Activated naive CD8-positive, alpha-beta T cell treated with anti-CD3 and anti-CD28 coated beads, Interleukin-2, amount 50 U/mL, for 16 hours (primary cell): ENCODE results near the gene DGKH.
"Not testable (repeated sequence)": the region's sequence is repeated elsewhere in the genome, so short reads cannot be mapped to it uniquely, and the experiment has no call there.

Experiments
- DNase-seq: peaks from one replicate; pipeline ENCODE4 v3.0.0-alpha.2; 2020; ENCODE audit warnings: low read depth, low spot score

DGKH gene

DNA sequence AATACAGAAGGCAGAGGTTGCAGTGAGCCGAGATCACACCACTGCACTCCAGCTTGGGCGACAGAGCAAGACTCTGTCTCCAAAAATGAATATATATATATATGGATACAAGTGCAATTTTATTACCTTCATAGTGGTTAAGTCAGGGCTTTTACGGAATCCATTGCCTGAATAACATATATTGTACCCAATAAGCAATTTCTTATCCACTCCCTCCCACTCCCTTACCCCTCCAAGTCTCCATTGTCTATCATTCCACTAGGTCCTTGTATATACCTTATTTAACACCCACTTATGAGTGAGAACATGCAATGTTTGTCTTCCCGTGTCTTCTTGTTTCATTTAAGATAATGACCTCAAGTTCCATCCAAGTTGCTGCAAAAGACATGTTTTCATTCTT lies 175.2 kb downstream of the DGKH start:
- DNase-seq, result no peak

DNA sequence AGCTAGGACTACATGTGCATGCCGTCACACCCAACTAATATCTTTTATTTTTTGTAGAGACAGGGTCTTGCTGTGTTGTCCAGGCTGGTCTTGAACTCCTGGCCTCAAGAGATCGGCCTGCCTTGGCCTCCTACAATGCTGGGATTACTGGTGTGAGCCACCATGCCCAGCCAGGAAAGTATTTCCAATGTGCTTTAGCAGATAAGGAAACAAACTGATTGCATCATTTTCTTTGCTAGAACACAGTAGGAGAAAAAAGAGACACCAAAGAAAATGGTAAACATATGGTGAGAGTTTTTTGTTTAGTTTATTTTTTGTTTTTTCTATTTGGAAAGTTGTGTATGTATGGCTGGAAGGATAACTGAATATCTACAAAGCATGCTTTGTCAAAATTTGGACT lies 176.6 kb downstream of the DGKH start:
- no peak for DNase-seq

DNA sequence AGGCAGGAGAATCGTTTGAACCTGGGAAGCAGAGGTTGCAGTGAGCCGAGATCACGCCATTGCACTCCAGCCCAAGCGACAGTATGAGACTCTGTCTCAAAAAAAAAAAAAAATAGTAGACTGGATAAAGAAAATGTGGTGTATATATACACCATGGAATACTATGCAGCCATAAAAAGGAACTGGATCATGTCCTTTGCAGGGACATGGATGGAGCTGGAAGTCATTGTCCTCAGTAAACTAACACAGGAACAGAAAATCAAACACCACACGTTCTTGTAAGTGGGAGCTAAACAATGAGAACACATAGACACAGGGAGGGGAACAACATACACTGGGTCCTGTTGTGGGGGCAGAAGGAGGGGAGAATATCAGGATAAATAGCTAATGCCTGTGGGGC lies 178.3 kb downstream of the DGKH start:
- not testable (repeated sequence) for DNase-seq

DNA sequence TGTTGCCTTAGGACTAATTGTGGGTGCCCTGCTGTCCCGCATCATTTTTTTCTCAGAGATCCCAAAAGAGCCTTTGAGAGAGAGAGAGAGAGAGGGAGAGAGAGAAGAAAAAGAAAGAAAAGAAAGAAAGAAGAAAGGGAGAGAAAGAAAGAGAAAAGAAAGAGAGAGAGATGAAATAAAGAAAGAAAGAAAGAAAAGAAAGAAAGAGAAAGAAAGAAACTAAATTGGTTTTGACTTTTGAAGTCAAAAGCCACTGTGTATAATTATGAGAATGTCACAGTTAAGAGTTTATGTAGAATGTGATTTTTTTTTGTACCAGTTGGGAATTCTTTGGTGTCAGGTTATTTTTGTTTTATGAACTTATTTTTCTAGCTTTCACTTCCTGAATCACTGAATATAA lies 180.1 kb downstream of the DGKH start:
- no peak for DNase-seq

DNA sequence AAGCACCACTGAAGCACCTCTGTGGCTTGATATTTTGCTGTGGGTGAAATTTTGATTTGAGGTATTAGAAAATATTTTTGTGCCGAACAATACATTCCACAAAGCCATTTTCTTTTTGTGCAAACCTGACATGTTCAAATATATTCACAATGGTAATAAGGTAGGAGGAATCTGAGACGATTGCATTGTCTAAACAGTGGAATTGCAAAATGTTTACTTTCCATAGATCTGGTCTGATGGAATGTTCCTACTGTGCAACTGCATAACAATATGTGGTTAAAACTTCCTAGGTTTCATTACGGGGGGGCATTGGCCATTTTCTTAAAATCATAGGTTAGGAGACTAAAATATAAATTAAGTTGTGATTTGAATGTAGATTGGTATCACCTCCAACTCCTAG lies 180.8 kb downstream of the DGKH start:
- no peak for DNase-seq

DNA sequence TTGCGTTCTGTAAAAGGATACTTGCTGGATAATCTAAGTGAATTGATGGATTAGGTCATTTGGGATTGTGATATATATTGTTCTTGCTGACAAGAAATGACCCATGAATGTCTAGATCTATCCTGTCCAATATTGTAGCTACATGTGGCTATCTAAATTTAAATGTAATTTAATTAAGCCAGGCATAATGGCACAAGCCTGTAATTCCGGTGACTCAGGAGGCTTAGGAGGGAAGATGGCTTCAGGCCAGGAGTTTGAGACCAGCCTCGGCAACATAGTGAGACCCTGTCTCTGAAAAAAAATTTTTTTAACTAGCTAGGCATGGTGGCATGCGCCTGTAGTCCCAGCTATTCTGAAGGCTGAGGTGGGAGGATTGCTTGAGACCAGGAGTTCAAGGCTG lies 184.2 kb downstream of the DGKH start:
- DNase-seq, result no peak

DNA sequence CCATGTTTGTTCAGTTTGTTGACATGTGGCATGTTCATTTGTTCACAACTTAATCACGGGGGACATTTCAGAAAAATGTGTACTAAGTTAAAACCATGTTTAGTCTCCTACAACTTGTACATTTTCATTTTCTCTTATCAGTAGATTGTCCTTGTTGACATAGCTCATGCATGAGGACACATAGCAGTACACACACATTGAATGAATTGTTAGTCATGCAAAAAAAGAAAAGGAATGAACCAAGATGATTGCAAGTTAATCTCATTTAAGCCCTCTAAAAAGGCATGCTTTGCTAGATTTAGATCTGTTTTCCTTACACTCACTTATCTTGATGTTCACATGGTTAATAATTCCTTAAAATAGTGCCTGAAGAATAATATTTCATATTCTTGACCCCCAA lies 185.3 kb downstream of the DGKH start:
- DNase-seq, result no peak

DNA sequence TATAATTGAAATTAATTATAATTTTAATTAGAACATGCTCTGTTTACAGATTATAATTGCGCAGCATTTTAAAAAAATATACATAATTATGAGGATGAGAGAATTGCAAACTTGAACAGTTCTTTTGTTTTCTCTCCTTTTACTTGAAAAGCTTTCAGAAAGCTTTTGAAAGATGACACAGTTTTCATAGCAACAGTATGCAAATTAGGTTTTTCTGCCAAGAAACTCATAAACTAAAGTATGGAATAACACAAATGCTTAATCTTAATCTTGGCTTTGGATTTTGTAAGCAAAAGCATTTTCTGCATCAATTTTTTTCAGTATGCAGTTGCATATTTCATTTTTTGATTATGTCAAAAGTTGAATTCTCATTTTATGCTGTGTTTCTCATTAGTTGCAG lies 190.7 kb downstream of the DGKH start:
- DNase-seq, result no peak

DNA sequence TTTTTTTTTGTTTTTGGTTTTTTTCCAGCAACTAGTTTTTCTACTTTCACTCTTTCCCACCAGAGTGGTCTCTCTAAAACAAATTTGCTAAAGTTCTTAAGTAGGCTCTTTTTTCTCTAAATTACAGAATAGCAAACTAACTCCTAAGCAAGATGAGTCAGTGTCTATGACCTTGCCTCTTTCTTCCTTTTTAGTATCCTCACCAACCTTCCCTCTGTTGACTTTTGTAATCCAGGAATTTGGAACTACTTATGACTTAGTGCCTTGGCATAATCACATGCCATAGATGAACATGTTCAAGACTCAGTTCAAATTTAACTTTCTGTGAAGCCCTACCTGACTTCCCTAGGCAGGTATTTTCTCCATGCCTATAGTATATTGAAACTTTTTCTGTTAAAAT lies 191.2 kb downstream of the DGKH start:
- DNase-seq, result no peak

DNA sequence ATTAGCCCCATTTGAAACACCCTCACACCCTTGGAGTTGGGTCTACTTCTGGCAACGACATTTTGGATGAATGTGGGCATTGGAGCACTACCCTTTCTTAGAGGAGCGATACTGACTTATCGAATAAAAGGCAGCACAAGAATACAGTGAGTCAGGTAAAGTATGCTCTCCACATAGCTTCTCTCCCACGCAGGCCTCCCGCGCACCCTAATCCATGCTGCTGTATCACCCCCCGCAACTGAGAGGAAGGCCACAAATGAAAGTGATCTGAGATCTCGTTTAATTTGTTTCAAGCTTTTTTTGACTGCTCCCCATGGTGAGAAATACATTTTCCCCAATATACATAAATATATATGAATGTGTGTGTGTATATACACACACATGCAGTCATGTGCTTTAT lies 198.1 kb downstream of the DGKH start:
- no peak for DNase-seq

DNA sequence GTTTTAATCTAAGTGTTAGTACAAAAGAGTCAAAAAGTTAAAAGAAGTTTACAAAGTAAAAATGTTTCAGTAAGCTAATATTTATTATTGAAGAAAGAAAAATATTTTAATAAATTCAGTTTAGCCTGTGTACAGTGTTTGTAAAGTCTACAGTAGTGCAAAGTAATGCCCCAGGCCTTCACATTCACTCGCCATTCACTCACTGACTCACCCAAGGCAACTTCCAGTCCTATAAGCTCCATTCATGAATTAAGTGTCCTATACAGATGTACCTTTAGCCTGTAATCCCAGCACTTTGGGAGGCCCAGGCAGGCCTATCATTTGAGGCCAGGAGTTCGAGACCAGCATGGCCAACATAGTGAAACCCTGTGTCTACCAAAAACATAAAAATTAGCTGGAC lies 199.4 kb downstream of the DGKH start:
- no peak for DNase-seq

DNA sequence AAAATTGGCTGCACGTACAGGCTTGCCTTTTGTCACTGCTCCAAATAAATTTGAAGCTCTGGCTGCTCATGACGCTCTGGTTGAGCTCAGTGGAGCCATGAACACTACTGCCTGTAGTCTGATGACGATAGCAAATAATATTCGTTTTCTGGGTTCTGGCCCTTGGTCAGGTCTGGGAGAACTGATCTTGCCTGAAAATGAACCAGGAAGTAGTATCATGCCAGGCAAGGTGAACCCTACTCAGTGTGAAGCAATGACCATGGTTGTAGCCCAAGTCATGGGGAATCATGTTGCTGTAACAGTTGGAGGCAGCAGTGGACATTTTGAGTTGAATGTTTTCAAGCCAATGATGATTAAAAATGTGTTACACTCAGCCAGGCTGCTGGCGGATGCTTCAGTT lies 207.4 kb downstream of the DGKH start:
- no peak for DNase-seq

DNA sequence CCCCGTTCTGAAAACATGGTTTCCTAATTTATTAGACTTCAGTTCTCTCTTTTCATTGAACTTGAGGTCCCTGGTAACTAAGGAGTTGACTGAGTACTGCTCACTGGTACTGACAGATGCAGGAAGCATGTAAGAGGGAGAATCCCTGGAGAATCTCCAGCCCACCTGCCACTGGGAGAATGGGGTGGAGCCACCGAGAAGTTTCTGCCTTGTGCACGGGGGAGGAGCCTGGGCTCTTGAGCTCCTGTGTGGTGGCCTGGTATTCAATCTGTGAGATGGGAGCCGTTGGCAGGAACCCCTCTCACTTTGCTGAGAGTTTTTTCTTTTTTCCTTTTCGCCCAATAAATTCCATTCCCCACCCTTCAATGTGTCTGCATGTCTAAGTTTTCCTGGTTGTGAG lies 210.3 kb downstream of the DGKH start:
- no peak for DNase-seq

DNA sequence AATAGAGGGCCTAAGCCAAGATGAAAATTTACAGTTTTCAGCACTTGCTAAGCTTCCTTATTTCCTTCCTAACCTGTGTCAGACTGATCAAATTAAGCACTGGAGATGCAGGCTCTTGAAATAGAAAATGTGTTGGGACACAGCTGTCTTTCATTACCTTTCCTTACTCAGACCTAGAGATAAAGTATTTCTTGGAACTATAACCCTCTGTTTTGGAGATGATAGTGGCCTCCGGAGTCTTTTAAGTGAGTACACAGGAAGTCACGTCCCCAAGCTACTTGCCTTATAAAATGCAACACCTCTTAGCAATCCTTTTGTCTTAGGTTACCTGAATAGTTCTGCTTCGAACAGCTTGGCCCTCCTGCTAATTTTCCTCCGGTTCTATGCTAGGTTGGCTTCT lies 211.1 kb downstream of the DGKH start:
- no peak for DNase-seq

DNA sequence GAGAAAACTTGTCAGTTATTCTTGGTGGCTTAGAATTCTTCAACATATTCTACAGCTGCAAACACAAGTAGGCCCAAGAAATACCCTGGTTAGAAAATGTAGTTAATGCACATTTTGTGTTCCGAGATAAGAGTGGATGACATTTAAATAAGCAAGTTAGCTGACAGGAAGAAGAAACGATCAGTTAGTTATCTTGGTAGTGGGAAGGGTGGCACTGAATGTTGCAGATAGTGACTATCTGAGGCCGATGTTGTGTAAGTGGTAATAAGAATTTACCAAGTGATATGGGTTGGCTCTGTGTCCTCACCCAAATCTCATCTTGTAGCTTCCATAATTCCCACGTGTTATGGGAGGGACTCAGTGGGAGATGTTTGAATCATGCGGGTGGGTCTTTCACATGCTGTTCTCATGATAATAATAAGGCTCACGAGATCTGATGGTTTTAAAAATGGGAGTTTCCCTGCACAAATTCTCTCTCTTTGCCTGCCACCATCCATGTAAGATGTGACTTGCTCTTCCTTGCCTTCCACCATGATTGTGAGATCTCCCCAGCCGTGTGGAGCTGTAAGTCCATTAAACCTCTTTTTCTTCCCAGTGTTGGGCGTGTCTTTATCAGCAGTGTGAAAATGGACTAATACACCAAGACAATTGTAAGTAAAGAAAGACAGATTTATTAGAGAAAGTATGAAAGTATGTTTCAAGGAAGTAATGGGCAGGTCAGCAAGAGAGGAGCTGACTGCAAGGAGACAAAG lies 212.6 kb downstream of the DGKH start:
- no peak for DNase-seq

DNA sequence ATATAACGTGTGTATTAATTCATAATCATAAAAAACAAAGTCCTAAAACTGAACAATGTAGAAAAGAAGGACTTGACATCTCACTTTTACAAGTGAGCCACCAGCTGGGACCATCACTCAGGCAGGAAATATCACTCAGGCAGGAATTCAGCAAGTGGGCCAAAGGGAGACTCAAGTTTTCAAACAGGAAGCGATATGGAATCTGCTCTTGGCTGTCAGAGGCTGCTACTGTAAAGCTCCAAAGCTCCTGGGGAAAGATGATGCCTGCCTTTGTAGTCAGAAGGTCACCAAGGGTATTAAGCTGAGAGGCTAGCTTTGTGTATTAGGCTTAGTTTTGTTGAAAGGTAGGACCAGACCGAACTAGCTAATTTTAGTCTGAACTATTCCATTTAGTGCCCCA lies 218.0 kb downstream of the DGKH start:
- DNase-seq, result no peak

DNA sequence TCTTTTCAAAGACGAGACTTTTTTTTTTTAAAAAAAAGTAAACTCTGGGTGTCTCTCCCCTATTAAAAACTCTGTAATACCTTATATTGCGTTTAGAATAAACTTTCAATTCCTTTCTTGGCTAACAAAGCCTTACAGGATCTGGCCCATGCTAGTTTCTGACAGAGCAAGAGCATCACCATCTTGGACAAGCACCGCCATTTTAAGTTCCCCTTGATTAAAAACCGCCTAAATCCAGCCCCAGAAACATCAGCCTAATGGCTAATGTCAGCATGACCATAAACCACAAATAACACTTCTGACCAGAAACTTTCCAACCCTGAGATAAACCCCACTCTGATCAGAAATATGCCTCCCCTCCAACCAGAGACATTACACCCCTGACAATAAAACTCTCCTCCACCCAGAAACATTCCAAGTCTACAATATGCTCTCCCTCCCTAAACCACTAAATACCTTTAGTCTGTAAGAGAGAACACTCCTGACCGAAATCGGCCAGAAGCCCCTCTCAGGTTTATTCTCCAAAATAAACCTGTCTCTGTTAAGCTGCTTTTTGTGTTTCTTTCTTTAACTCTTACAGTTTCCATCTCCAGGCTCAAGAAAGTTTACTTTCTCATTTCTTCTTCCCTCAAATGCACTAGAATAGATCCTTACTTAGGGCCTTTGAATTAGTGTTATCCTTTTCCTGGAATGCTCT lies 221.9 kb downstream of the DGKH start:
- DNase-seq, result no peak

DNA sequence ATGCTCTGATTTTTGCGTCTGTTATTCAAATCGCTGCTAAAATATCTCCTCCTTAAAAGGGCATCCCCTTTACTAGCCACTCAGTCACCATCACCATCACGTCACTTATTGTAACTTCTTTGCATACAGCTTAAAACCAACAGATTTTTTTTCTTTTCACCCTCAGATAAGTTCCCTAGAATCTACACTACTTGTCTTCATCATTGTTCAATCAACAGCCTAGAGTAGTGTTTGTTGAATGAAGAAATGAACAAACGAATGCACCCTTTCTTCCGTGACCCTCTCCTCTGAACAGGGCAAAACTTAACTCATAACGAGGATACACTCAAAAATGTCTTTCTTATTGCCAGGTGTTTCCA lies 222.4 kb downstream of the DGKH start:
- no peak for DNase-seq

DNA sequence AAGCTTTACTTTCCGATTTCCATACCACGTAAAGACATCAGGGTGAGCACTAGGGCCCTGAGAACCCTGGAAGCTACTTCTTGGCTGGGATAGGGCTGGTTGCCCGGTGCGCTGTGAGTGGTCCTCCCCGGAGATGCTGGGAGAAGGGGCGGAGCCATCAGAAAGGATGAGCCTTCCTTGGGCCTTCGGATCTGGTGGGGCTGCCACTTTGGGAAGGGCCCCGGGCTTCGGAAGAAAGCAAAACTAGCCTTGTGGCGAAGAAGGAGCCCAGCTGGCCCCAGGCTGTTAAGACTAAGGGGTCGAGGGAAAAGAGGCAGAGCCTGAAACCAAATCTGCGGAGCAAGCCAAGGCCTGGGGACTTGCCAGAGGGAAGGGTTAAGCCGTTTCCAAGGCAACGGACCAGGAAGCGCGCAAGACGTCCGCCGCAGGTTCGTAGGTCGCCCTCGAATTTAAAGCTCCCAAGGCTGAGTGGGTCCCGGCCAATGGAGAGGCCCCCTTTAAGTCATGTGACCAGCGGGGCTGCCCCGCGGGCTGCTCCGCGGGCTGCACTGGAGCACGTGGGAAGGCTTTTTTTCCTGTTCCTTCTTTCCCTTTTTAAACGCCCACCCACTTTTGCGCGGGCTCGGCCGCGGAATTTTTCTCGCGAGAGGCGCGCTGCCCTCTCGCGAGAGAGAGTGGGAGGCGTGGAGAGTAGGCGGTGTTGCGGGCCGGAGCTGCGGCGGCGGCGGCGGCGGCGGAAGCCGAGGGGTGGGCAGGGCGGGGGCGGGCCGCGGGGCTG lies 223.1 kb downstream of the DGKH start:
- DNase-seq, result peak; percentile 73

DNA sequence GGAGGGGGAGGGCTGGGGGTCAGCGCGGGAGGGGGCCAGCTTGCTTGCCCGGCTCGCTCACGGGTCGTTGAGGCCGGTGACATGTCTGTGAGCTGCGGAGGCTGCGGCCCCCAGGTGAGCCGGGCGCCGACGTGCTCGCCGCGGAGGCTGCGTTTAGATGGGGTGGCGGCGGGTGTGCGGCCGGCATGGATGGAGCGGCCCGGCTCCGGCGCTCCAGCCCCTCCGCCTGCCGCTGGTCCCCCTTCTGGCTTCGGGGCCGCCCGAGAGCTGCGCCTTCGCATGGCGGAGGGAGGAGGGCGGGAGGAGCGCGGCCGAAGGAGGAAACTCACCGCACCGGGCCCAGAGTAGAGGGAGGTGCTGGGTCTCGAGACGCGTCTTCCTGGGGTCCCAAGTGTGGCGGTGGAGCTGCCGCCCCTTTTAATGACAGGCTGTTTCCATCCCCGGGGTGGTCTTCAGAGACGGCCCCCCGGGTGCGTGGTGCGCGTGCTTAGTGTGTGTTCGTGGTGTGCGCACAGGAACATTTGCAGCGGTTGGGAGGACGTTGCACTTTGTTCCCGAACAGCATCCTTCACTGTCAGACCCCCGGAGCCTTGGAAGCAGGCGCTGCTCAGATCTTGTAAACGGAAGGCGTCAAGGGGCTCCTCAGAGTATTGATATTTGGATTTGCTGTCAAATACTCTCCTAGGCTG lies 223.8 kb downstream of the DGKH start, which contains the start of gene AKAP11:
AKAP11 (plus strand) TSS at position 38 of the 689 bp plus-strand sequence. CDS start 14,197 bp downstream, outside the sequence.
- peak; percentile 20 for DNase-seq

DNA sequence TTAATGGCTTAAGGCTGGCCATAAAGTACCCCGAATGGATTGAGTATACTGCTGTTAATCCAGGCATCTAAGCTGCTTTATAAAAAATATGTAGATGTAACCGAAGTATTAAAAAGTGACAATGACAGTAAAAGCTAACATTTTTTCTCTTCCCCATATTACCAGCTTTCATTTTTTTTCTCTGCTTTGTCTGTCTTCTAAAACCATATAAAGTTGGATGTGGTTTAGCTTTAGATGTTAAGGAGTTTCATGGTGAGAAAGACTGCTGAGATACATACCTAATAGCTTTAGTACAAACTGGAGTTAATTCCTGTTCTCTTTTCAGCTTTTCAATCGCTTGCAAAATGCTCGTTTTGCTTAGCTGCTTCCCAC lies 224.3 kb downstream of the DGKH start:
- DNase-seq, result no peak
